ENCODE results near the gene CDCA3.
"Not testable (repeated sequence)": the region's sequence is repeated elsewhere in the genome, so short reads cannot be mapped to it uniquely, and the experiment has no call there.

- not testable (repeated sequence) for TF ChIP-seq CTCF (IDR thresholded peaks at IDR 0.05); MAX (CRISPR knock-in tag; IDR thresholded peaks at IDR 0.05); ZBTB21 (CRISPR knock-in tag; IDR thresholded peaks at IDR 0.05; ENCODE audit: borderline replicate concordance); FOXJ3 (CRISPR knock-in tag; IDR thresholded peaks at IDR 0.05; ENCODE audit: borderline replicate concordance); IRF2 (CRISPR knock-in tag; IDR thresholded peaks at IDR 0.05; ENCODE audit: borderline replicate concordance, low read depth)
- TF ChIP-seq, protein P1, sequence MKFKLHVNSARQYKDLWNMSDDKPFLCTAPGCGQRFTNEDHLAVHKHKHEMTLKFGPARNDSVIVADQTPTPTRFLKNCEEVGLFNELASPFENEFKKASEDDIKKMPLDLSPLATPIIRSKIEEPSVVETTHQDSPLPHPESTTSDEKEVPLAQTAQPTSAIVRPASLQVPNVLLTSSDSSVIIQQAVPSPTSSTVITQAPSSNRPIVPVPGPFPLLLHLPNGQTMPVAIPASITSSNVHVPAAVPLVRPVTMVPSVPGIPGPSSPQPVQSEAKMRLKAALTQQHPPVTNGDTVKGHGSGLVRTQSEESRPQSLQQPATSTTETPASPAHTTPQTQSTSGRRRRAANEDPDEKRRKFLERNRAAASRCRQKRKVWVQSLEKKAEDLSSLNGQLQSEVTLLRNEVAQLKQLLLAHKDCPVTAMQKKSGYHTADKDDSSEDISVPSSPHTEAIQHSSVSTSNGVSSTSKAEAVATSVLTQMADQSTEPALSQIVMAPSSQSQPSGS (CRISPR knock-in tag; IDR thresholded peaks at IDR 0.05; ENCODE audit: borderline replicate concordance, low read depth), result not testable (repeated sequence)
Measured at GRCh38 chr12:6865307-6865706, 14.2 kb upstream of the CDCA3 start.
